SU-DHL-6 (cell line): Measurements from ENCODE around the gene NCOA1.

Experiments
- H2AFZ ChIP-seq: fragments of 200-600 bp; sonication (generic); 2 replicates; pipeline ENCODE4 v1.6.1; 2014; ENCODE audit warnings: low read depth, mild to moderate bottlenecking, moderate library complexity, mixed read lengths, antibody characterized with exemption, low read length; ENCODE audit not compliant: severe bottlenecking
- H3F3A ChIP-seq: fragments of 200-600 bp; shearing (Covaris generic); 2 replicates; pipeline ENCODE4 v1.6.0; 2016; ENCODE audit warnings: antibody characterized with exemption, mild to moderate bottlenecking; ENCODE audit not compliant: insufficient read depth
- H3K27ac ChIP-seq: fragments of 200-600 bp; sonication (generic); 2 replicates; pipeline ENCODE4 v1.5.1; 2016; ENCODE audit warnings: low read depth, mild to moderate bottlenecking, low read length, moderate library complexity, mixed read lengths
- H3K27me3 ChIP-seq: fragments of 200-600 bp; sonication (generic), shearing (Covaris generic); 2 replicates; pipeline ENCODE4 v1.6.0; 2014; ENCODE audit warnings: mild to moderate bottlenecking, low read length
- H3K36me3 ChIP-seq: fragments of 200-600 bp; sonication (generic); 2 replicates; pipeline ENCODE4 v1.6.1; 2014; ENCODE audit warnings: mild to moderate bottlenecking, low read length, mixed read lengths
- H3K4me2 ChIP-seq: fragments of 300-600, 200-600 bp; shearing (Covaris generic), sonication (generic); 2 replicates; pipeline ENCODE4 v1.6.0; 2014; ENCODE audit warnings: low read length, low read depth, mild to moderate bottlenecking; ENCODE audit not compliant: poor library complexity, severe bottlenecking
- H3K4me3 ChIP-seq: fragments of 200-600 bp; sonication (generic); 2 replicates; pipeline ENCODE4 v1.5.1; 2014; ENCODE audit warnings: antibody characterized with exemption, low read length, mild to moderate bottlenecking, mixed read lengths; ENCODE audit not compliant: insufficient read depth, poor library complexity, severe bottlenecking
- H3K79me2 ChIP-seq: fragments of 200-600 bp; sonication (generic); 2 replicates; pipeline ENCODE4 v1.6.1; 2014; ENCODE audit warnings: mild to moderate bottlenecking, low read length, moderate library complexity; ENCODE audit not compliant: insufficient read depth
- H3K9ac ChIP-seq: fragments of 200-600 bp; sonication (generic); 2 replicates; pipeline ENCODE4 v1.7.0; 2014; ENCODE audit warnings: mild to moderate bottlenecking, low read length
- H3K9me2 ChIP-seq: fragments of 200-600 bp; sonication (generic); replicated peaks from 2 replicates; pipeline ENCODE4 v1.6.1; 2014; ENCODE audit warnings: low read length; ENCODE audit not compliant: insufficient read depth
- H3K9me3 ChIP-seq: fragments of 200-600 bp; sonication (generic); 2 replicates; pipeline ENCODE4 v1.6.1; 2014; ENCODE audit warnings: low read length, mixed read lengths; ENCODE audit not compliant: insufficient read depth
- H4K20me1 ChIP-seq: fragments of 200-600 bp; sonication (generic); 2 replicates; pipeline ENCODE4 v1.6.1; 2014; ENCODE audit warnings: low read depth, mild to moderate bottlenecking, antibody characterized with exemption, low read length, moderate library complexity, mixed read lengths
- EZH2phosphoT487 ChIP-seq: fragments of 200-600 bp; sonication (generic), shearing (Covaris generic); conservative IDR thresholded peaks from 2 replicates; pipeline ENCODE4 v1.6.1; 2018; ENCODE audit warnings: mild to moderate bottlenecking, antibody characterized with exemption, low read length, moderate library complexity, mixed read lengths
- TF ChIP-seq, protein P1 (sequence below): fragments of 200-600 bp; sonication (generic); IDR thresholded peaks from one replicate; pipeline ENCODE4 v1.5.1; 2017; ENCODE audit warnings: antibody characterized with exemption, mild to moderate bottlenecking, low read length, moderate library complexity; ENCODE audit not compliant: insufficient read depth, poor library complexity, severe bottlenecking

NCOA1 gene

DNA sequence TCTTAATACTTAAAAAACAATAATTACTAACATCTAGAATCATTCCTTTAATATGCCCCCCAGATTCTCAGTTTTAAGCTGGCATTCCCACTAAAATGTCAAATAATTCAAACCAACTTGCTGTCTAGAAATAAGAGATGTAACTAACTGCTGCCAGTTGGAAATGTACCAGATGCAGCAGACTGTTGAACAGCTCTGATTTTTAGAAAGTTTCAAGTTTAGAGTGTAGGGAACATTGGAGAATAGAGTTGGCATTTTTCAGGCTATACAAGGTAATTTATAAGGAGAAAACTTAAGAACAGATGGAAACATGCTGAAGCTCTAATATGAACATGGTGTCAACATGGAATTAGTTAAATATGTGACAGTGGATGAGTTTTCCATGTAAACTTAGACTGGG, 200.8 kb downstream of the NCOA1 start:
- H3K4me2 ChIP-seq: no peak overlapping the region
- H3K79me2 ChIP-seq: no peaks in the 10 kb centered on the region
- TF ChIP-seq EZH2phosphoT487: no peak

DNA sequence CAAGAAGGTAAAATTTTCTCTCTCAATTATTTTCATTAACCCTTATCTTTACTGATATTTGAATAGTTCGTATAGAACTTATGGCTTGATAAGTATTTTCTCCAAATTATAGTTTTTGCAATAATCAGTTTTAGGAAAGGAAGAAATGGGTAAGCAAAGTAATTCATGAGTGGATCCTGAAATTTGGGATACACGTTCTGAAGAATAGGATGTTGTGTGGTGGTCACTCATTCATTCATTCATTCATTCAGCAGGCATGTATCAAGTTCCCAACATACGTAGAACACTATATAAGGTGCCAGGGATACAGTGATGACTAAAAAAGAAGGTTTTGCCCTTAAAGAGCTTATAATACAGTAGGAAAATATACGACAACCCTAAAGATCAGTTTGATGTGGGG, 206.7 kb downstream of the NCOA1 start:
- Histone ChIP-seq H3K4me3 (no peak overlapping the region), H3K27ac (no peak overlapping the region), H4K20me1 (no peaks in the 10 kb centered on the region), H3F3A (no peaks in the 10 kb centered on the region), H3K36me3 (no peaks in the 10 kb centered on the region), H3K9me3 (no peaks in the 10 kb centered on the region), H3K4me2 (no peak overlapping the region), H3K79me2 (no peaks in the 10 kb centered on the region), H3K9me2 (no peaks in the 10 kb centered on the region), H3K9ac (no peak overlapping the region), H2AFZ (no peak overlapping the region), H3K27me3 (no peaks in the 10 kb centered on the region)
- TF ChIP-seq, protein P1, sequence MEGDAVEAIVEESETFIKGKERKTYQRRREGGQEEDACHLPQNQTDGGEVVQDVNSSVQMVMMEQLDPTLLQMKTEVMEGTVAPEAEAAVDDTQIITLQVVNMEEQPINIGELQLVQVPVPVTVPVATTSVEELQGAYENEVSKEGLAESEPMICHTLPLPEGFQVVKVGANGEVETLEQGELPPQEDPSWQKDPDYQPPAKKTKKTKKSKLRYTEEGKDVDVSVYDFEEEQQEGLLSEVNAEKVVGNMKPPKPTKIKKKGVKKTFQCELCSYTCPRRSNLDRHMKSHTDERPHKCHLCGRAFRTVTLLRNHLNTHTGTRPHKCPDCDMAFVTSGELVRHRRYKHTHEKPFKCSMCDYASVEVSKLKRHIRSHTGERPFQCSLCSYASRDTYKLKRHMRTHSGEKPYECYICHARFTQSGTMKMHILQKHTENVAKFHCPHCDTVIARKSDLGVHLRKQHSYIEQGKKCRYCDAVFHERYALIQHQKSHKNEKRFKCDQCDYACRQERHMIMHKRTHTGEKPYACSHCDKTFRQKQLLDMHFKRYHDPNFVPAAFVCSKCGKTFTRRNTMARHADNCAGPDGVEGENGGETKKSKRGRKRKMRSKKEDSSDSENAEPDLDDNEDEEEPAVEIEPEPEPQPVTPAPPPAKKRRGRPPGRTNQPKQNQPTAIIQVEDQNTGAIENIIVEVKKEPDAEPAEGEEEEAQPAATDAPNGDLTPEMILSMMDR: no peak
- TF ChIP-seq EZH2phosphoT487: no peak

More for the DNA sequence above, 200.8 kb downstream of the NCOA1 start:
- no peaks in the 10 kb centered on the region for H3K9me2 ChIP-seq
- H3K9me3 ChIP-seq: no peaks in the 10 kb centered on the region
- H3K4me3 ChIP-seq: no peak overlapping the region
- H3K36me3 ChIP-seq: no peaks in the 10 kb centered on the region
- no peak overlapping the region for H3K27ac ChIP-seq
- no peaks in the 10 kb centered on the region for H3F3A ChIP-seq
- no peaks in the 10 kb centered on the region for H3K27me3 ChIP-seq
- no peak overlapping the region for H2AFZ ChIP-seq
- no peaks in the 10 kb centered on the region for H4K20me1 ChIP-seq
- no peak overlapping the region for H3K9ac ChIP-seq

DNA sequence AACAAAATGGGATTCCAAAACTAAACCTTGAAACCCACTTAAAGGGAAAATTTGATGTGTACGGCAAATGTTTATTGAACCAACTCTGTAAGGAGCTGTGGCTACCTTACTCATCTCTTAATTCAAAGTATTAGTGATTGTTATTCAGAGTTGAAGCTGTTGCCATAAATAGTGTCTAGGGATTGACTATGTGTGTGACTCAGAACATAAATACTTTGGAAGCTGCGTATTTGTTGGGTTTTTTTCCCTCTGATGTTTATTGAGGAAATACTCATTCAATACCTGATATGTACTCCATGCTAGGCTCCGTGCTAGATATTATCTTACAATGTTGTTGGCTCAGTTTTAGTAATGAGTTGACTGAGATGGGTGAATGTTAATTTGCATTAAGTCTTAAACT, 211.7 kb downstream of the NCOA1 start:
- no peaks in the 10 kb centered on the region for H3K9me3 ChIP-seq
- H2AFZ ChIP-seq: no peak overlapping the region
- TF ChIP-seq EZH2phosphoT487: no peak
- TF ChIP-seq, protein P1: no peak
- H3K36me3 ChIP-seq: 0 out of 2 replicates have a peak, but pooled peaks cover 2% of the 10 kb centered on the region
- no peak overlapping the region for H3K9ac ChIP-seq
- no peaks in the 10 kb centered on the region for H3K27me3 ChIP-seq
- H3K79me2 ChIP-seq: no peaks in the 10 kb centered on the region
- no peak overlapping the region for H3K27ac ChIP-seq
- H3K4me3 ChIP-seq: no peak overlapping the region
- H3F3A ChIP-seq: no peaks in the 10 kb centered on the region
- H3K9me2 ChIP-seq: no peaks in the 10 kb centered on the region
- H3K4me2 ChIP-seq: no peak overlapping the region
- H4K20me1 ChIP-seq: no peaks in the 10 kb centered on the region

DNA sequence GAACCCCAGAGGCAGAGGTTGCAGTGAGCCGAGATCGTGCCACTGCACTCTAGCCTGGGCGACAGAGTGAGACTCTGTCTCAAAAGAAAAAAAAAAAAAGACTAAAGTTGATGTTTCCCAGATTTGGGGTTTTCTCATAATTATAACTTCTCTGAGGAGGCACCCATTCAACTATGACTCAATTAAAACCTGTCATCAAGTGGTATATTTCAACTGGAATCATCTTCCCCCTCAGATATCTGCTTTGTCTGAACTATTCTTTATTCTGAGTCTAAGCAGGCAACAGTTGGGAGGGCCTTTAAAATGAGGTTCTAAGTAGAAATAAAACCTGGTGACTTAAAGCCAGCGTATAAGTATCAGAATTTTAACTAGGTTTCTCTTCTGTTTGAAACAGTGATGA, 213.6 kb downstream of the NCOA1 start:
- H3K79me2 ChIP-seq: no peaks in the 10 kb centered on the region
- H3K9me3 ChIP-seq: no peaks in the 10 kb centered on the region
- H3K4me2 ChIP-seq: no peak overlapping the region
- no peak for TF ChIP-seq EZH2phosphoT487
- TF ChIP-seq, protein P1: no peak
- H3F3A ChIP-seq: no peaks in the 10 kb centered on the region
- H3K9ac ChIP-seq: no peak overlapping the region
- H3K9me2 ChIP-seq: no peaks in the 10 kb centered on the region
- H3K4me3 ChIP-seq: no peak overlapping the region
- H2AFZ ChIP-seq: no peak overlapping the region
- H3K27ac ChIP-seq: no peak overlapping the region
- H4K20me1 ChIP-seq: no peaks in the 10 kb centered on the region
- 0 out of 2 replicates have a peak, but pooled peaks cover 2% of the 10 kb centered on the region for H3K36me3 ChIP-seq
- no peaks in the 10 kb centered on the region for H3K27me3 ChIP-seq
